AML-193 (cell line): ENCODE measurements around the gene LRP1B.

Experiments
- DNase-seq, 2 experiments: peaks; one replicate each; lab custom pipeline; 2025; lab: John Stamatoyannopoulos, UW

LRP1B gene

GRCh38 chr2:141947396-141948114, 183.3 kb downstream of the LRP1B start:
- DNase-seq: no peak

GRCh38 chr2:141946016-141946415, 184.8 kb downstream of the LRP1B start:
- DNase-seq: no peak

- no peak for DNase-seq
Measured at GRCh38 chr2:141943918-141944317, 186.9 kb downstream of the LRP1B start.

- no peak for DNase-seq
Measured at GRCh38 chr2:141942006-141942789, 188.6 kb downstream of the LRP1B start.

- DNase-seq: no peak
Measured at GRCh38 chr2:141941210-141941714, 189.6 kb downstream of the LRP1B start.

- DNase-seq: no peak
Measured at GRCh38 chr2:141940709-141941108, 190.1 kb downstream of the LRP1B start.

GRCh38 chr2:141933226-141933625, 197.6 kb downstream of the LRP1B start:
- DNase-seq: no peak

- no peak for DNase-seq
Measured at GRCh38 chr2:141932261-141932660, 198.6 kb downstream of the LRP1B start.

- DNase-seq: no peak
Measured at GRCh38 chr2:141931797-141932196, 199.0 kb downstream of the LRP1B start.

GRCh38 chr2:141930803-141931202, 200.0 kb downstream of the LRP1B start:
- DNase-seq: no peak

- no peak for DNase-seq
Measured at GRCh38 chr2:141929331-141930252, 201.2 kb downstream of the LRP1B start.

- DNase-seq: no peak
Measured at GRCh38 chr2:141928476-141928875, 202.3 kb downstream of the LRP1B start.

GRCh38 chr2:141927536-141927935, 203.3 kb downstream of the LRP1B start:
- no peak for DNase-seq

GRCh38 chr2:141925511-141925910, 205.3 kb downstream of the LRP1B start:
- DNase-seq: no peak

GRCh38 chr2:141923657-141924056, 207.2 kb downstream of the LRP1B start:
- DNase-seq: no peak

GRCh38 chr2:141911485-141912066, 219.2 kb downstream of the LRP1B start:
- DNase-seq: peak; percentile 9 to 25

GRCh38 chr2:141906678-141907077, 224.1 kb downstream of the LRP1B start:
- no peak for DNase-seq

GRCh38 chr2:141900826-141901225, 230.0 kb downstream of the LRP1B start:
- DNase-seq: no peak

- no peak for DNase-seq
Measured at GRCh38 chr2:141899740-141900139, 231.1 kb downstream of the LRP1B start.

GRCh38 chr2:141889788-141890187, 241.0 kb downstream of the LRP1B start:
- no peak for DNase-seq

GRCh38 chr2:141888987-141889555, 241.7 kb downstream of the LRP1B start:
- DNase-seq: no peak
